ENCODE results near the gene NOTCH3.

NOTCH3 gene

DNA sequence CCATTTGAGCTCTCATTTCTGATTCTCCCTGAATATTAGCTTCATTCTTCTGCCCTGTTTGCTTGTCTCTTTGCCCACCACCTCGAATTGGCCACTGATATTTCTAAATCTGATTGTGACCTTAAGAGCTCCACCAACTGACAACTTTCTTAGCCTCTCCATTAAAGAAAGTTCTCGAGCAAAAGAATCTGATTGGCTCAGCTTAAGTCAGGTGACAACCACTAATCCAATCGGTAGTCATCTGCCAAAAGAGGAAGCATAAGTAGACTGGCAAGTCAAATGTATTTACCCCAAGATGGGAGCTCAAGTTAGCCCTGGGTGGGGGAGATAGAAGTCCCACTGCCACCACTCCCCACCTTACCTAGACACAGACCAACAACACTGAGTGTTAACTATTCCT is 41.5 kb downstream of the NOTCH3 start:
- DNase-seq: no peak

DNA sequence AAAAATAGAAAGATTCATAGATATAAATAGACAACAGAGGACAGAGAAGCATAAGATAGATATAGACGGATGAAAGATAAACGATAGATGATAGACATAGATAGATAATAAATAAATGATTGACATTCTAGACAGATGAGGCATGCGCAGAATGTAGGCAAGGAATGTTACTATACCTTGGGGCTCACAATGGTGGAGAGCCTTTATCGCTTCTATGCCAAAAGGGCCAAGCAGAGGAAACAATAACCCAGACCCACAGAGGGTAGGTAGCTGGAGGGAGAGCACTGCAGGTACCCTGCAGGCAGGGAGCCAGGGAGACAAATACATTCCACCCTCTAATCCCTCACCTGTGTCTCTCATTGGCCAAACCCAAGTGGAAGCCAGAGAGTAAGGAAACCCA is 44.4 kb downstream of the NOTCH3 start:
- DNase-seq: no peak

DNA sequence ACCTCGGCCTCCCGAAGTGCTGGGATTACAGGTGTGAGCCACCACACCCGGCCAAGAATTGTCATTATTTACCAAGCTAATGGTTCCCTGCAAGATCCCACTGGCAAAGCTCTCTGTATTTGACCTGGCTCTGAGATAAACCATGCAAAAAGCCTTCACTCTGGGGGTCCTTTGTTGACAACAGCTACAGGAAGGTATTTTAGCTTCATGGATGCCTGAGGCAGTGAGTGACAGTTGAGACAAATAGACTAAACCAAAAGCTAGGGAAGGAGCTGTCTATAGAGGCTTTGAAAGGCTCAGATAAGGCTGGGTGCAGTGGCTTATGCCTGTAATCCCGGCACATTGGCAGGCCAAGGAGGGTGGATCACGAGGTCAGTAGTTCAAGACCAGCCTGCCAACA is 45.5 kb downstream of the NOTCH3 start:
- no peak for DNase-seq

DNA sequence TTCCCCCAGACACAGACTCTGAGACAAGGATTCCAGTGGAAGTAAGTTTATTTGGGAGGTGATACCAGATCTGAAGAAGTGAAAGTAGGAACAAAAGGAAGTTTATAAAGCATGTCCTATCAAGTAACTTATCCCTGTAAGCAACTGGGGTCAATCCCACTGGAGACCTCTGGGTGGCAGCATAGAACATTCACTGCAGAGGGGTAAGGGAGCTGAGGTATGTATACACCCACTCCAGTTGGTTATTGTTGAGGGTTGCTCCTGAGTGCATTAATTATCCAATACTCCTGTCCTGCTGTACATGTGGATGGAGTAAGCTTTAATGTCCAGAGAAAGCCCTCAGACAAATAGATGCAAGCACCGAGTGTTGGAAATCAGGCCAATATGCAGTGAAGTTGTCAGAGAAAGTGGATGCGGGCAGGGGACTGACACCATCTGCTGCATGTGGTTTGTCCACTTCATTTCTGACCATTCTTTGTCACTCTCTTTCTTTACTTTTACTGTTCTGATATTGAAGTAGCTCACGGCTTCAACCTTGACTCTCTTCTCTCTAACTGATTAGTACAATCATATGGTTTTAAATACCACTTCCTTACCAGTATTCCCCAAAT is 46.7 kb downstream of the NOTCH3 start:
- peak; percentile 20 for DNase-seq

DNA sequence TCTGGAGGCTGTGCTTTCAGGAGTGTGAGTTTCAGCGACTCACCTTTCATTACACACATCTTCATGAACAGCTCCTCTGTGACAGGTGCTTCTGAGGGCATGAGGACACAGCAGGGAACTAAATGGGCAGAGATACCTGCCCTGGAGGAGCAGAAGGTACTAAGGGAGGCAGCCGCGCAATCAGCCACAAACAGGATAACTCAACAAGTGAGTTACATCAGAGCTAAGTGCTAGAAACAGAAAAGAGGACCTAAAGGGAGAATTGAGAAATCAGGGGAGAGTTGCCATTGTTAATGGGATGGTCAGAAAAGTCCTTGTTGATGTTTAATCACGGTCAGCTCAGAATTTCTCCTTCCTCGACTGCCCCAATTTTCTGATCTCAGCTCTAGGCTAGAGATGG is 51.1 kb downstream of the NOTCH3 start:
- no peak for DNase-seq

DNA sequence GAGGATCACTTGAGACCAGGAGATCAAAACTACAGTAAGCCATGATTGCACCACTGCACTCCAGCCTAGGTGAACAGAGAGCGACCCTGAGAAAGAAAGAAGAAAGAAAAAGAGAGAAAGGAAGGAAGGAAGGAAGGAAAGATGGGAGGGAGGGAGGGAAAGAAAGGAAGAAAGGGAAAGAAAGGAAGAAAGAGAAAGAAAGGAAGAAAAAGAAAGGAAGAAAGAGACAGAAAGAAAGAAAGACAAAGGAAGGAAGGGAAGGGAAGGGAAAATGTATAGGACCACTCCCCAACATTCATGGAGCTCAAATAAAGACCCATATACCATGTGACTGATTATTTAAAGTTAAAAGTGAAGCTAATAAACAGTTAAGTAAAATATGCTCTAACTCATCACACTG is 53.7 kb downstream of the NOTCH3 start:
- no peak for DNase-seq

DNA sequence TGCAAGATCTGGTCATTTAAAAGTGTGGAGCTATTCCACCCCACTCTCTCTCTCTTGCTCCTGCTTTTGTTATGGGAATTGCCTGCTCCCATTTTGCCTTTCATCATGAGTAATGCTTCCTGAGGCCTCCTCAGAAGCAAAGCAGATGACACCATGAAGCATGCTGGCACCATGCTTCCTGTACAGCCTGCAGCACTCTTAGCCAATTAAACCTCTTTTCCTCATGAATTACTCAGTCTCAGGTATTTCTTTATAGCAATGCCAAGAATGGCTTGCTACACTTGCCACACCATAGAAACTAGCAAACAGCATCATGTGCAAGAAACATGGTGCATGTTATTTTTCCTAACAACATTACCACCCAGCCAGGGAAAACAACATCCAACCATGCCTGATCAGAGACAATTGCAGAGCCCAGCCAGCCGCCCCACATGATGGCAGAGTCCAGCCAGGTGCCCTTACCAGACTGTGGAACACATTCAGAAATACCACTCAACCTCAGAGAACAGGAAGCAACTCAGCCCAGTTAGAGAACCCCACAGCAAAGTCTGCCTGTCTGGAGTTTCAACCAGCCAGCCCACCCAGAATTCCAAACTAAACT is 56.6 kb downstream of the NOTCH3 start:
- DNase-seq: no peak

DNA sequence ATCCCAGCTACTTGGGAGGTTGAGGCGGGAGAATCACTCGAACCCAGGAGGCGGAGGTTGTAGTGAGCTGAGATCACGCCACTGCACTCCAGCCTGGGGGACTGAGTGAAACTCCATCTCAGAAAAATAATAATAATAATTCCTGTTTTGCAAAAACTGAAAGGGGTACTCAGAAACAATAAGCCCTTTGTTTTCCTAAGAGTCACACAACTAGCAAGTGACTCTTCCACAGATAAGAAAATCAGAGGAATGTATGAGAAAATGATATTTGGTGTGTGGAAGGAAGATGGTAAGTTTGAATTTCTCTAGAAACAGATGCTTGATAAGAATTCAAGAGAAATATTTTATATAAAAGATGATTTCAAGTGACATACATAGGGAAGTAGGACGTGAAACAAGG is 58.5 kb downstream of the NOTCH3 start:
- no peak for DNase-seq

DNA sequence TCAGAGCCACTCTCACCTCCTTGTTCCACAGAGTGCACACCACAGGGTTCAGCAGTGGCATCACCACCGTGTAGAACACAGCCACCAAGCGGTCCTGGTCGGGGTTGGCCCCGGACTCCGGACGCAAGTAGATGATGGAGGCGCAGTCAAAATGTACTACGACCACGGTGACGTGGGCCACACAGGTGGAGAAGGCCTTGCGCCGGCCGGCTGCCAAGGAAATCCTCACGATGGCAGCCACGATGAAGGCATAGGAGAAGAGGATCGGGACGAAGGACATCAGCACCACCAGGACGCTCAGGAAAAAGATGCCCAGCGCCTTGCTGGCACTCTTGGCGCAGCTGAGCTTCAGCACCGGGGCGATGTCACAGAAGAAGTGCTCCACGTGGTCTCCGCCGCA is 59.7 kb downstream of the NOTCH3 start:
- no peak for DNase-seq

DNA sequence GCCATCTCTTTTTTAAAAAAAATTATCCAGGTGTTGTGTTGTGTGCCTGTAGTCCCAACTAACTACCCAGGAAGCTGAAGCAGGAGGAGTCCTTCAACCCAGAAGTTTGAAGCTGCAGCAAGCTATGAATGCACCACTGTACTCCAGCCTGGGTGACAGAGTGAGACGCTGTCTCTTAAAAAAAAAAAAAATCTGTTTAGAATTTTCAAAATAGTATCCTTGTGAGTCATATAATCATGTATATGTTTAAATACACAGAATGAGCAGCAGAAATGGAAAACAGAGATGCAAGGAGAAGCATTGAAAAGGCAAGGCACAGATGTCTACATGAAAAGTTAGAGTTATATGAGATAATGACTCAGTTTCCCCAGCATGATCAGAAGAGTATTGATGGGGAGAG is 62.4 kb downstream of the NOTCH3 start:
- no peak for DNase-seq

DNA sequence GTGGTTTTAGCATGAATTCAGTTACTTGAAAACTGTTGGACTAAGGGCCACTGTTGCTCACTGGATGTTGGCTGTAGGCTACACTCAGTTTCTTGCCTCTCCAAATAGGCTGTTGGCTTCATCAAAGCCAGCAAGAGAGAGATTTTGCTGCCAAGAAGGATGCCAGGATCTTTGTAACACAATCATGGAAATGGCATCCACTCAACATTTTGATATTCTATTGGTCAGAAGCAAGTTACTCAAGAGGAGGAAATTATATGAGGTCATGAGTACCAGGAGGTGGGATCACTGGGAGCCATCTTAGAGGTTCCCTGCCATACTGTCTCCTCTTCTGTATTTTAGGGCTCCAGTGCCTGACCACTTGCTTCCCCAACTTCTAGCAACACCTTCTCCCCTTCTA is 63.0 kb downstream of the NOTCH3 start:
- no peak for DNase-seq

DNA sequence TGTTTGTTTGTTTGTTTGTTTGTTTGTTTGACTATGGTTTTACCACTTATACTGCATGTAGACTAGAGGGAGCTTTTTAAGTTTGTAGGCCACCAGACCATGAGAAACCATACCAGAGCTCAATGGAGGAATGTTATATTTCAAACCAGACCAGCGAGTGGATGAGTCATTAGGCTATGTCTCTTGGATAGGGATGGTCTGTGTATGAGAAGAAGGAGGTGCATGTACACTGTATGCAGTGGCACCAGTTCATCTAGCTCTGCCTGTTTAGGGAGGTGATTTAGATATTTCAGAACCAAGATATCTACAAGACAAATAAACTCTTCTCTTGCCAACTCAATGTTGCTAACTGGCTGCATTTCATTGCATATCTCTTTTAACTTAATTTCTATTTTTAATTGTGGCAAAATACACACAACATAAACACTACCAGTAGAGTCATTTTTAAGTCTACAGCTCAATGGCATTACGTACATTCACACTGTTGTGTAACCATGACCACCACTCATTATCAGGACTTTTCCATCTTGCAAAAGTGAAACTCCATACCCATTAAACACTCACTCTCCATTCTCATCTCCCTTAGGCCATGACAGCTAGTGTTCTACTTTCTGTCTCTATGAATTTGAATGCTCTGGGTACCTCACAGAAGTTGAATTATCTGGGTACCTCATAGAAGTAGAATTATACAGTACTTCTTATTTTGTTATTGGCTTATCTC is 64.4 kb downstream of the NOTCH3 start:
- DNase-seq: no peak

DNA sequence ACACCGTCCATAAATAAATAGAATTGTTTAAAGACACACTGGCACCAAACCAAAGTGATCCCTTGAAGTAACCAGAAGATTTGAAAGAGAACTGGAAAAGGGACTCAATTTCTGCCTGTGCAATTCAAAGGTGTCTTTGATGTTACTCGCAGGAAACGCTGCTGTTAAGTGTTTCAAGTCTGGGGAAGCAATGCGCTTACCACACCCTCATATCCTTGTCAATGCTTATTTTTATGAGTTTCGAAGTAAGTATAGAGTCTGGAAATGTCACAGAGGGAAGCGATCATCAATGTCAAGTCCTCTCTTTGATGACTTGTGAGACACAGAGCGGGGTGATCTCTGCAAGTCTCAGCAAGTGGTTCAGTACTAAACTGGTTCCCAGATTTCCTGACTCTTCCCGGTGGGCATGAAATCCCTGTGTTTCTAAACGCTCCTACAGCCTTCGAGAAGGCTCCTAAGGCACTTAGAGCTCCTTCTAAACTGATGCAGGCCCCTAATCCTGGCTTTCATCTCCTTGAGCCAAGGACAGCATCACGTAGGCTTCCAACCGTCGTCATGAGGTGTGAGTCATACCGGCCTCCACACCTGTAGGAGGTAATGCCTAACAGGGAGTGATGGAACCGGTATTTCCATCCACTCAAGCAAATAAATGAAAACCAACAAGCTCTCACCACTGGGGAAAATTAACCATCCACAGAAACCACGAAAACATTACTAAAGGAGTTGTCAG is 70.8 kb downstream of the NOTCH3 start:
- peak; percentile 39 for DNase-seq

DNA sequence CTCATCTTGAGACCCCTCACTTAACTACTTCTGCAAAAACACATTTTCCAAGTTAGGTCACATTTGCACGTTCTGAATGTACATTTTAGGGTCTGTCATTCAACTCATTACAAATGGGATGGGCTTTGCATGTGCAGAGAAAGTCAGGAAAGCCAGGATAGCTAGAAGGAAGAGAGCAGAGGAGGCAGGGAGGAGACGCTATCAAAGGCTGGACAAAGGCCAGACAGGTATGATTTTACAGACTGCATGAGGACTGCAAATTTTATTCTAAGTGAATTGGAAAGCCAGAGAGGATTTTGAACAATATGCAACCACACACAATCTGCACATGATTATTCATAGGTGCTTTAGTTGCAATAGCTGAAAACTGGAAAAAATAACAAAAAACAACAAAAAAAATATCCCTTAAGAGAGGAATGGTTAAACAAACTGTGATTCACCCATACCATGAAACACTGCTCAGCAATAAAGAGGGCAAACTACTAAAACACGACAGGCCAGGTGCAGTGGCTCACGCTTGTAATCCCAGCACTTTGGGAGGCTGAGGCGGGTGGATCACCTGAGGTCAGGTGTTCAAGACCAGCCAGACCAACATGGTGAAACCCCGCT is 72.5 kb downstream of the NOTCH3 start:
- DNase-seq: no peak

DNA sequence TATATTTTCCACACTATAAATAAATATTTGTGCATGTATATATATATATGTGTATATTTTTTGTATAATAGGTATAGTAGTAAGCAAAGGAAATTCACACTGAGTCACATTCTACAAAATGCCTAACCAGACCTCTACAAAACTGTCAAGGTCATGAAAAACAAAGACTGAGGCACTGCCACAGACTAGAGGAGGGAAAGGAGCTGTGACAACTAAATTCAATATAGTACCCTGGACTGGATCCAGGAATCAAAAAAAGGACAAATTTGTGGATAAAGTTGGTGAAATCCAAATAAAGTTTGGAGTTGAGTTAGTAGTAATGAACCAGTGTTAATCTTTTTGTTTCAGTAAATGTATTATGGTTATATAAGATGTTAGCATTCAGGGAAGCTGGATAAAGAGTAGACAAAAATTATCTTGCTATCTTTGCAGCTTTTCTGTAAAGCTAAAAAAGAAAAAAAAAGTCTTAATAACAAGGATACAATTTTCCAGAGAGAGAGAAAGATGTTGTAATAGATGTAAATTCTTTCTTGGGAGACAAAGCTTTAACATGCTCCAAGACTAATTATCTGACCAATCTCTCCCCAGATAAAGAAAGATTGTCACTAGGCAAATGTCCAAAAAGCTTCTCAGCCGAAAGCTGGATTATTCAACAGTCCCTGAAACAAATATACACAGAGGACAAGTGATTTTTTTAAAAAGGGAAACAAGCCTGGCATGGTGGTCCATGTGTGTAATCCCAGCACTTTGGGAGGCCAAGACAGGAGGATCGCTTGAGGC is 74.5 kb downstream of the NOTCH3 start:
- no peak for DNase-seq

DNA sequence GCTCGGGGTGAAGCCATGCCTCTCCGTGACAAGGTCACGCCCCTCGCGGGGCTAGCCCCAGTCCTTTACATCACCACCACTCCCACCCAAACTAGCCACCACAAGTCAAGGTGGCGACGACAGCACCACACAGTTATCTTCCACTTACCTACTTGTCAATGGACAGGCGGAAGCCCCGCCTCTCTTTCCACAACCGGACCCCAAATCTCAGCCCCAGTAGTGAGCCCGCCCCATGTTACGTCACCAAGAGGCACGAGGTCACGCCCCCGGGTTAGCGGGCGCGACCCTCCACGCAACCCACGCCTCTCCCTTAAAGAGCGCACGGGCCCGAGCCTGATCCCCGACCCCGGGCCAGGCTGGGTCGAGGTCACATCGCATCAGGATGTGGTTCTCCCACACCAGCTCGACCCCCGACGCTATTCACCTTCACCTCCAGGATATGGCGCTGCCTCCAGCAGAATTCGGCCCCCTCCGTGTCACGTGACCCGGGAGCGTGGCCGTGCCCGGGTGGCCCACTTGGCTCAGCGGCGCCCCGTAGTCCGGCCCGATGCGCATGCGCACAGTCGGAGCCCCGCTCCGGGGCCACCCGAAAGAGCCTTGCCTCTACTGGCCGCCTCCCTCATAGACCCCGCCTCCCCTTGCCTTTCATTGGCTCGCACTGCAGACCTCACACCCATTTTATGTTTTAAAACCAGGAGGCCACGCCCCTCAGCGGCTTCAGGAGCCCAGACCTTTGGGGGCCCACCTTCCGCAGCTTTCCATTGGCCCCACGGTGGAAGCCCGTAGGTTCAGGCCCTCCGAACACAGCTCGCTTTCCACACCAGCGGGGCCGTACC is 75.3 kb downstream of the NOTCH3 start:
- peak; percentile 98 for DNase-seq

DNA sequence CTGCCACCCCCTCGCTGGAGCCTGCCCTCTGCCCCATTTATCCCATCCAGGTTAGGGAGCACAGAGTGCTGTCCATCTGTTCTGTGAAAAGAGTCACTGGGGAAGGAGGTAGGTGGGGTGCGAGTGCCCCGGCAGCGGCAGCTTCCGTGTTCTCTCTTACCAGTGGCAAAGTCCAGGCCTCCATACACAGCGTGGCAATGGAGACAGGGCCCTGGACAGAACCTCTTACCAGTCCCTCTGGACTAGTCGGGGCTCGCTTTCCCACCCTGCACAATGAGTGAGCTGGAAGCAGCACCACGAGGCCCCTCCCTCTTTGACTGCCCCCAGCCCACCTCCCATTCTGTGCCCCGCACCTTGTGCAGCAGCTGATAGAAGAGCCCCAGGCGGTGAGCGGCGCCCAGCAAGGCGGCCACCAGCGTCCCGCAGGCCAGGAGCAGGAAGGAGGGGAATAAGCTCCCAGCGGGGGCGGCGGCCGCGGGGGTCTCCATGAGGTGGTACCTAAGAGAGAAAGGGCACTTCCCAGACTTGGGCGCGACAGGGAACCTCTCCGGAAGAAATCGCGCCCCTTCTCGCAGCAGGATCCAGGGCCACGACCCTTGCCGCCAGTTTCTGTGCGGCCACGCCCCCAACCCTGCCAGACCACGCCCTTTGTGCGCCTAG is 76.1 kb downstream of the NOTCH3 start:
- no peak for DNase-seq

DNA sequence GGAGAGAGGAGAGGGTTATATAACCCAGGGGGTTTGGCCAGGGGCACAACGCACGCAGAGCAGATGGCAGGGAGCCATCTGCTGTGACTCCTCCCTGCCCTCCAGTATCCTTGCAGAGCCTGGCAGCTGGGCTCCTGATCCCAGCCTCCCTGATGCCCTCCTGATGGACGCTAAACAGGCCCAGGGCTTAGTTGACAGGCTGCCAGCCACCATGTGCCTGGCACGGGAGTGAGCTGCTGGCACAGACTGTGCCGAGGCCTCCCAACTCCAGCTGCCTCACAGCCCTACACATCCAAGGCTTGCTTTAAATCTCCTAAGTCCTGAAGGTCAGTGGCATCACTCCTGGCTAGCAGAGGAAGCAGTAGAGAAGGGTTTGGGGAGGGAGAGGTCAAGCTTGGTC is 76.9 kb downstream of the NOTCH3 start:
- DNase-seq: no peak

DNA sequence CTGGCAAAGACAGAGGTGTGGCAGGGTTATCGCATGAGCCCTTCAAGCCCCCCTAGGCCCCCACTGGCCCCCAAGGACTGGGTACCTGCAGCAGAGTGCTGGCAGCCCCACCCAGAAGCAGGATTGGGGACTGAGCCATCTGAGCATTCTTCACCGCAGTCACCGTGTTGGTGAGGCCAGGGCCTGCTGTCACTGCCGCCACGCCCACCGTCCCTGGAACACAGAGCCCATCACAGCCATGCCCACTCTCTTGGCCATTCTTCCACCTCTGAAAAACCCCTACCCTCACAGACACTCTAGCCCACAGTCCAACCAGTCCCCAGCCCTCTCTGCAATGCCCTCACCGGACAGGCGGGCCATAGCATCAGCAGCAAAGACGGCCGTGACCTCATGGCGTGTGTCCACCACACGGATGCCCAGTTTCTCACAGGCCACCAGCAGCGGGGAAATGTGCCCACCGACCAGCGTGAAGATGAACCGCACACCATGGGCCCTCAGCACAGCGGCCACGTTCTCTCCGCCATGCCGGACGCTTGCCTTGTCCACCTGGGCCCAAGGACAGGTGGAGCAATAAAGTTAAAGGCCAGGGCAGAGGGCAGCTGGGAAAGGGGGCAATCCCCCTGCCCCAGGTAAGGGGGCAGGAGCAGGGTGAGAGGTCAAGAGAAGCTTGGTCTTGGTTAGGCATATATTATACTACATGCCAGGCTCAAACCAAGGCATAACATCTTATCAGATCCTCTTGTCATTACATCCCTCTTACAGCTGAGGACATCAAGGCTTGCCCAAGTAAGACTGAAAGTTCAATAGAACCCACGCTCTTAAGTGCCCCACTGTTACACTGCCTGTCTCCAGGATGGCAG is 77.5 kb downstream of the NOTCH3 start:
- DNase-seq: no peak
